Stimulated activated CD4-positive, alpha-beta T cell treated with anti-CD3 and anti-CD28 coated beads, Interleukin-1b, Interleukin-23, amount 100 ng/mL, for 1 hour (primary cell): Measurements from ENCODE around the gene PUDP.

Source experiments
- DNase-seq, 2 donors: peaks; one replicate each; pipeline ENCODE4 v3.0.0-alpha.2; 2020; ENCODE audit warnings: low read depth in 2 of 2

The PUDP gene

DNA sequence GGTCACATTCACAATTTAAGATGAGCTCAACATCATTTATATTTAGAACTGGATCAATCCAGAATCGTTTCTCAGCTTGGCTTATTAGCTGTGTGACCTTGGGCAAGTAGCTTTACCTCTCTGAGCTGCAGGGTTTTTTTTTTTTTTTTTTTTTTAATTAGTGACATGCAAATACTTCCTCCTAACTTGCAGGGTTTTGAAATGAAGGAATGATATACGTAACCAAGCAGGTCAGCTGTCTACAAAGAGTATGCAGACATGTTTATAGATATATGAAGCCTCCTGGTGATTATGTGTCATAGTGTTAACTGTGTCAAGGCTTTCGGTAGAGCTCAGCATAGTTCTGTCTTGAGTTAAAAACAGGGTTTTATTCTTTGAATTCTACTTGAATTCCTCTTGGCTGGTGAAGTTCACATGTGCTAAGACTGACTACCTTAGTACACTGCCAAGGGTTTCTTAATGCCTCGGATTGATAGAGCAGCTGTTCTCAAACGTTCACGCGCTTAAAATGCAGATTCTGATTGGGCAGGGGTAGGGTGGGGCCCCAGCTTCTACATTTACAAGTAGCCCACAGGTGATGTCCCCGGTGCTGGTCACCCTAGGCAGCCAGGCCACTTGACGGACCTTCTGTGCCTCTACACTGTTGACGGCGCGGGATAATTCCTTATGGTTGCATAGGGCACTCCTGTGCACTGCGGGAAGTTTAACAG, 1.1 kb downstream of the PUDP start:
- no peak for DNase-seq

DNA sequence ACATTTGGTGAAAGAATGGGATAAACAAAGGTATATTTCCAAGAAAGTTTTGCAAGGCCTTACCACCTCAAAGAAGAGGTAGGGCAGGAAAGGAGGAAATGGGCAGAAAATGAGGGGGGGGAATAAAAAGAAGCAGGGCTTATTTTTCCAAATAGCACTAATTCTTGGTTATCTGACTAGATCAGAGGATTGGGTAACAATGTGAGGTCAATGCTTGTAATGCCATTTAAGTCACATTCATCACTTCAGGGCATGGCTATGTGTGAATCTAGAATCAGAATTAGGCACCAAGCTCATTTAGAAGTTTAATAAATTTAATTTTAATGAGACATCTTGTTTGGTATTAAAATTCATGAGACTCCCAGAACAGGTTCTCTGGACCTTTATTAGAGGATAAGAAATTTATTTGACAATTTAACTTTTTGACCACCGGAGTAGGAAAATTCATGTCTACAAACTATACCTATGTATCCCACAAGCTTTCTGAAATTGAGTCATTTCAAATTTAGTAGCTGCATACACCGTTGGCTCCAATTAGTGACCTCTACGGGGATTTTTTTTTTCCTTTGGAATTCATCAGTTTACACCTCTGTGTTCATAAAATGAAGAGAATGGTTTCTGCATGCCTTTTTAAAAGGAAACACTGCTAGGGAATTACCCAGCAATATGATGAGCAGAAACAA, 1.8 kb downstream of the PUDP start:
- DNase-seq: no peak

DNA sequence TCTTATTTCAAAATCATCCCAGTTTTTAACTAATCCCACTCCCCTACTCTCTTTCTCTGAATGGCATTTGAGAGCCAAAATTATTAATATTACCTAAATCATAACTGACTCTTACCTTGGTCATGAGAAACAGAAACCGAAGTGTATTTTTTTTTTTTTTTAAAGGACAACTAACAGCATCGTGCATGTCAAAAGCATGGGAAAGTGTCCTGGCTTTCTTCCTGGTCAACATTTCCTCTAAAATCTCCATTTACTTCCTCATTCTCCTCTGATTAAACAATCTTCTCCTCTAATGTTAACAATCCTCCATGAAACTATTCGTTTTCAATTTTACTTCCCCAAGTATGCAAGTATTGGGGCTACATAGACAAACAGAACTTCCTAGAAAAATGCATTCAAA, 2.5 kb downstream of the PUDP start:
- DNase-seq: no peak

DNA sequence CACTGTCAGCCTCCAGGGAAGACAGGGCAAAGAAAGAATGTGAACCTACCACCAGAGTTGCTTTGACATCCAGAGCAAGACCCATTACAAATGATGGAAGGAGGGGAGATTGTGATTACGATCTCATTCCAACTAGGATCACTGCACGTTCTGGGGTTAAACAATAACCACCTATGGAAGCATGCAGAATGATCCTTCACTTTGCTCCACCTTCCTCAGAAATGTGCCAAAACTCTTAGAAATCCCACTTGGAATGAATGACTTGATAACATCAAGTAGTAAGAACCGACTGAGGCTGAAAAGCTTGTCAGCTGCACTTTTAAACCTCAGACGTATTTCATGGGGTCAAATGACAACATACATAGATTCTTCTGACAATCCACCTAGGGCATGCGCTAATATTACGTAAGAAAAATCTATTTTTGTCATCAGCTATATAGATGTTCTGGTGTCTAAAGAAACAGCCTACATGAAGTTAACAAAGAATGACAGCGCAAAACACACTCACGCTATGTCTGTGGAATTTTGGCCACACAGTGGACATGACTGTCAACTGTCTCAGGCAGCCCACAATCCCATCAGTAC, 3.9 kb downstream of the PUDP start:
- no peak for DNase-seq

DNA sequence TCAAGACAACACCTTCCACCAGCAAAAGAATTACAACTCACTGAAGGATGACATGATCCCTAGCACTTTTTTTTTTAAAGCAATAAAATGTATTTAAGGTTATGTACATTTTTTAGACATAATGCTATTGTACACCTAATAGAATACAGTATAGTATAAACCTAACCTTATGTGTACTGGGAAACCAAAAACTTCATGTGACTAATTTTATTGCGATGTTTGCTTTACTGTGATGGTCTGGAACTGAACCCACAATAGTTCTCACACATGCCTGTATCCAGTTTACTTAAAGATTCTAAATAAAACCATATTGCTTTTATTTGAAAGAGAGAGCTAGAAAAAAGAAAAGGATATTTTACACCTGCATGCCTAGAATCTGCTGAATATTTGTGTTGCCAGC, 4.9 kb downstream of the PUDP start:
- DNase-seq: no peak

DNA sequence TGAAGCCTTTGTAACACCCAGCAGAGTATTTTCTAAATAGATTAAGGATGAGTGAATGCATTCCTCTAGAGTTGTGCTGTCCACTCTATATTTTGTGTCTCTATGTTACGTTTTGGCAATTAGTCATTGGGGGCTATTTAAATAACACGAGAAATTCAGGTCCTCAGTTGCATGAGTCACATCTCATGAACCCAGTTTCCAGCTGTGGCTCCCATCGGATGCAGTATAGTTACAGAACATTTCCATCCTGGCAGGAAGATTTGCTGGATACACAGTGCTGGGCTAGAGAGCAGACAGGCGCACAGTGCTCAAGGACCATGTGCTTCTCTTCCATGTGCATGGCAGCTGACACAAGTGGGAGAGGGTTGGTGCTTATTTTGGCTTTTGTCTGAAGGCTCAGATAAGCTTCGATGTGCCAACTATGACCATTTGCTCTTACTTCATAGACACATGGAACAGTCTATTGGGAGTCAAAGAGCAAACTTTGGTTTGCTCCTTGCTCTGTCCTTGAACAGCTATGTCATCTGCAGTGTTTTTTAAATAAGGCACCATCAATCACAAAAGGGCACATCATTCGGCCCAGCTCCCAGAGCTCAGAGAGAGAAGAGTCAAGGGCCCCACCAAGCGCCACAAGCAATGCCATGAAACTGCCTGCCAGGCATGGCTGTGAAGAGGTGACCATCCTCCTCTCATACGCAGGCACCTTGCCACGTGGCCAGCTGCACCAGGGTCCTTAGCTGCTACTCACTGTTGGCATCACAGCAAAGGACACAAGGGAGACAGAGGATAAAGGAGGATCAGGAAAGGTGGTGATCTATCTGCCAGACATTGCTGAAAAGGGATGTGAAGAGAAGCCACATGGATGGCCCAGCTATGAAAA, 8.5 kb downstream of the PUDP start:
- DNase-seq: no peak

DNA sequence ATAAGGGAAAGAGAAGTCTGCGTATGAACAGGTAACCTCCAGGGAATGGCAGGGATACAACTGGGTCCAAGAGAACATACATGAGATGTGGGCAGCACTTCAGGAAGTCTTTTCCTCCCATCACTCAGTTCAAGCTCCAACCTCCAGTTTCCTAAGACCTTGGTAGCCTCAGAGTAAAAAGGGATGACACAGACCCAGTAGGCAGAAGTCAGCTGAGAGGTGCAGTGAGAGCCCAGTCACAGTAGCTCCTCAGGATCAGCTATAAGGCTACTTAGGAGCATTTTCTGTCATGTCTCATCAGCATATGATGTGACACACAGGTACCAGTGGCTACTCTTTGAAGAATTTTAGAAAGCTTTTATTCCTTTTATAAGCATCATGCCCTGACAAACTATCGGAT, 13.0 kb downstream of the PUDP start:
- no peak for DNase-seq

DNA sequence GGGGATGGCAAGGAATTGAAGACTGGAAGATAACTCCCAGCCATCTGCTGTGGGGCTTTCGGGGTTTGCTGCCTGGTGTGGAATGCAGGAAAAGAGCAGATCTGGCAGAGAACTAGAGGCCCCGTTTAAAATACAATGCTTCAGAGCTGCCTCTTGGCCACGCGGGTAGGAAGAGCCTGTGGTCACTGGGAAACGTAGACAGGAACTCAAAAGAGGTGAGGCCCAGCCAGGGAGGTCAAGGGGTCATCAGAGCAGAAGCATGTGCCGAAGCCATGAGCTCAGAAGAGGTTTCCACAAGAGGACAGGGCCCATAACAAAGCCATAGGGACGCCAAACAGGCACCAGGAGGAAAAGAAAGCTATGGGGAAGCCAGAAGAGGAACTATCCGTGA, 14.9 kb downstream of the PUDP start:
- no peak for DNase-seq

DNA sequence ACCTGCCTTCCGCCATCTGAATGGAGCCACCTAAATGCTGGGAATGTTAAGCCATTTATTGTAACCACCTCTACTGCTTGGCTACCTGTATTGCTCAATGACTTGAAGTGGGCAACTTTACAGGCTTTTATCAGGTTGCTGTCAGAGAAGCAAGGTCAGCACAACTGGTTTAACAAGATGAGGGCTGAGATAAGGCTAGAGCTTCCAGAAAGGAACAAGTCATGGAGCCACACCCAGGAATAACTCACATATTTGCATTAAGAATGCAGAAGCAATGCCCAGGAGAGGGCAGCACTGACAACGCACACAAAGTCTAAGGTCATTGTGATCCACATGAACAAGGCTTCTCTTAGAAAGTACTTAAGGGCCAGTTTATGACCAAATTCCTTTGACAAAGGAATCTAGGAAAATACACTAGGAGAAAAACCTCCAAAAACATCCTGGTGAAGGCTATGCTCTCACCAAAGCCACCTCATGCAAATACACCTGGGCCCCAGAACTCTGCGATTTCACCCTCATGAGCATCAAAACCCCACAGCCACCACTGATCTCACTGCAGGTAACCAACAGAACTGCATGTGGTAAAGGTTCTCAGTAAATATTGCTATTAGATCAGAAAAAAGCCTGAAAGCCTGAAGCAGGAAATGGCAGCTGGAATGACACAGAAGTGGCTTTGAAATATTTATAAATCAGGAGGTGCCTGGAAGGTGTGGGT, 15.5 kb downstream of the PUDP start:
- DNase-seq: no peak

DNA sequence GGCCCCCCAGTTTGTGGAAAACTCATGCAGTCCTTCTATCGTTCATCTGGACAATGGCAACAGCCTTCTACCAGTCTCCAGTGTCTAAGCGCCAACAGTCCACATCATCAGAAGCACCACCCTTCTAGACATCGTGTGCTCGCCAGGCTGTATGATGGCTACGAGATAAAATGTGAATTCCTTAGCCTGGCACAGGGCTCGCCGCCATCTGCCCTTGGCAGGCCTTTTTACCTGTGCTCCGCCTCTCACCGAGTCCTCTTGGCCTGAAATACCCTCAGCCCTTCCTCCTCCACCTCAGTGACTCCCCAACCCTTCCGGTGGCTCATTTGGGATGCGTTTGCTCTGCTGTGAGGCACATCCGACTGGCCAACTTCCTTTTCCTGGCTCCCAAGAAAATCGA, 16.3 kb downstream of the PUDP start:
- DNase-seq: no peak

DNA sequence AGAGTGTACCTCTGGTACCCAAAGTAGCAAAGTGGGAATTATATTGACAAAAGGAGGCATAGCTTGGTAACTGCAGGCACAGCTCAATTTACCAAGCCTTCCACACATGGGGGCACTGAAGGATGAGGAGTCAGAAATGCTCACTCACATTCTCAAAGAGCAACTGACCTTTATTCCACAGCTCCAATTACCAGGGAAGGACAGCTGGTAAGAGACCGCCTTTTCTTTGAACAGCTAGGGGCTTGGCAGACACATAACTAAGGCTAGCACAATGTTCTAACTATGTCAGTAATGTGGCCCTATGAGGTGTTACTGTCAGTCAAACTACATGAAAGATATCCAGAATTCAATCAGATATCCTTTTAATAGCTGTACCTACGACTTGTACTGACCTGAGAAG, 20.9 kb downstream of the PUDP start:
- DNase-seq: no peak

DNA sequence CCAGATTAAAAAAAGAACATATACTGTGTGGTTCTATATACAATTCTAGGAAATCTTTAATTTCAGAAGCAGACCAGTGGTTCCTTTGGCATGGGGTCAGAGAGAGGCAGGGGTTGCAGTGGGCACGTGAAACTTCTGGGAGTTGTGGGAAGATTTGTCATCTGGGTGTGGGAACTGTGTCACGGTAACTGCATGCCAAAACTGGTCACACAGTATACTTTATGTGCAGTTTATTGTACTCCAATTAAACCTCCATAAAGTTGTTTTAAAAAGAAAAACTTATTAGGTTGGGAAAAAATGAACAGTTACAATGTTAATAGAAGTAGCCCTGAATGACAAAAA, 27.1 kb downstream of the PUDP start:
- DNase-seq: no peak

DNA sequence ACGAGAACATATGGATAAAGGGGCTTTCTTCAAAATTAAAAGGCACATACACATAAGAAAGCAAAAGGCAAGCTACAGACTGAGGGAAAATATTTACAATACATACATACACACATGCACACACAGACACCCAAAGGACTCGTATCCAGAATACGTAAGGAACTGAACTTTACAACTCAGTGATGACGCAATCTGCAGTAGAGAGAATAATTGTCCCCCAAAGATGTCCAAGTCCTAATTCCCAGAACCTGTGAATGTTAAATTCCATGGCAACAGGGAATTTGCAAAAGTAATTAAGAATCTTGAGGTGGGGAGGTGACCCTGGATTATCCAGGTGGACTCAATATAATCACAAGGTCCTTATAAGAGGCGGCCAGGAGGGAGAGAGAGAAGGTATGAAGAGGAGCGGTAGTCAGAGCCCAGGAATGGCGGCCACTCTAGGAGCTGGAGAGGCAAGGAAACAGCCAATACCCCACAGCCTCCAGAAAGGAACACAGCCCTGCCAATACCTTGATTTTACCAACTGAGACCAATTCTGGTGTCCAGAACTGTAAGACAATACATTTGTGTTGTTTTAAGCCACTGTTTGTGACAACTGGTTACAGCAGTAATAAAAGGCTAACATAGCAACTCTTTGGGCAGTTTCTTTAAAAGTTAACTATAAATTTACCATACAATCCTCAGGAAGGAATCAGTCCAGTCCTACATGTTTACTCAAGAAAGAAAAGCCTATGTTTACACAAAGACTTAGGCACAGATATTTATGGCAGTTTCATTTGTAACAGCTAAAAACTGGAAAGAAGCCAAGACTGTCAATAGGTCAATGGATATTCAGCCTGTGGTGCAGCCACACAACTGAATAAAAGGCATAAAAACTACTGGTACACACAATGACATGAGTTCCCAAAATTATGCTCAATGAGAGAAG, 27.7 kb downstream of the PUDP start:
- DNase-seq: no peak

DNA sequence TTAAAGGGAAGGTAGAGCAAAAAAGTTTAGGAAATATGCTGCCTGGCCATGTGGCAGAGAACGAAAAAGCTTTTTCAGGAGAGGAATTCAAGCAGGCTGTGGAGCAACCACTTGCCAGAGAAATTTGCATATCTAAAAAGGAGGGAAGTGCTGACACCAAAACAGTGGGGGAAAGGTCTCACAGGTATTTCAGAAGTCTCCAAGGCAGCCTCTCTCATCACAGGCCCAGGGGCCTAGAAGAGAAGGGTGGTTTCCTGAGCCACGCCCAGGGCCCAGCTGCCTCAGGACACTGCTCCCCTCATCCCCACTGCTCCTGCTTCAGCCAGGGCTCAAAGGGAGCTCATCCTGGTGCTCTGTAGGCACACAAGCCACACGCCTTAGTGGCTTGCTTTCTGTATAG, 30.4 kb downstream of the PUDP start:
- no peak for DNase-seq

DNA sequence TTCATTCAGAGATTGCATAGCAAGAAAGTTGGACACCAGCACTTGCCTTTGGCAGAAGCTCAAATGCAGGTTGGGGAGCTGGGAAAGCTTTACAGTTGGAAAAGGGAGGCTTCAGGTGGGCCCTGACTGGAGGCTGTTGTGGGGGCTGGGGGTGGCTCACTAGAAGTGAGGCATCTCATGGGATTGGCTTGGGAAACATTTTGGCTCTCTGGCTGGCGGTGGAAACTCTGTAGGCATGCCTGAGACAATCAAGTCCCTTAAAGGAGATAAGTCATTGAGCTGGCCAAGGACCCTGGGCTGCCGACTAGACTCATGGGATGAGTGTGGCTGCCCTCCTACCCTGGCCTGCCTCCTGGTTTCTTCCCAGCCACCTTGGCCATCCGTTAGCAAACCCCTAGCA, 31.9 kb downstream of the PUDP start:
- DNase-seq: no peak

DNA sequence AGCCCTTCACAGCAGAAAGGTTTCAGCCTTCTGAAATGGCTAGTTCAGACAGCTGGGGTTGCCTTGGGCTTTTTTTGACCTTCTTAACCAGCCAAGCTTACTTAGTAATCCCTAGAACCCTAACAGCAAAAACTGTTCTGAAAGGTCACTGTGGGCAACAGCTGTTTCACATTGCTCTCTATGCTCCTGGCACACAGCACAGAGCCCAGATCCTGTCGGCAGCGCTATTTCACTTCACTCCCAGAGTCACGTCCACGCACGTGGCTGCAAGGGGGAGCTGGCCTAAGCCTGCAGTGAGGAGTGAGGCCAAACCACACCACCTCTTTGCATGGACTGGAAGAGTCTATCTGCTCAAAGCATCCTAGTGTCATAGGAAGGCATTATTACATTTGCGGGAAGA, 32.4 kb downstream of the PUDP start:
- no peak for DNase-seq

DNA sequence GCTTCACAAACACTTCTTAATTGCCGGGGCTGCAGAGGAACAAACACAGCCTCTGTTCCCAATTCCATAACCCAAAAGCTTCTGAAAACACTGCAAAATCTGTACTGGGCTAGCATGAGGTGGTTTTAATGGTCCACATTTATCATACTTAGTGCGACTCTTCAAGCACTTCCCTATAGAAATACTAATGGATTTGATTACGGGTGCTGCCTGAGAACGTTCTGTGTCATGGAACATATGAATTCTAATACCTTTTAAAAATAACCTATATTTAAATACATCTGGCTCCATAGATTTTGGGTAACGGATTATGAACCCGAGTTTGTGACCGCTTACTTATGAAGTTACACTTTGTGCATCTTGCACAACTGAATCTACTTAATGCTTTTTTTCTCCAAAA, 35.9 kb downstream of the PUDP start:
- no peak for DNase-seq

DNA sequence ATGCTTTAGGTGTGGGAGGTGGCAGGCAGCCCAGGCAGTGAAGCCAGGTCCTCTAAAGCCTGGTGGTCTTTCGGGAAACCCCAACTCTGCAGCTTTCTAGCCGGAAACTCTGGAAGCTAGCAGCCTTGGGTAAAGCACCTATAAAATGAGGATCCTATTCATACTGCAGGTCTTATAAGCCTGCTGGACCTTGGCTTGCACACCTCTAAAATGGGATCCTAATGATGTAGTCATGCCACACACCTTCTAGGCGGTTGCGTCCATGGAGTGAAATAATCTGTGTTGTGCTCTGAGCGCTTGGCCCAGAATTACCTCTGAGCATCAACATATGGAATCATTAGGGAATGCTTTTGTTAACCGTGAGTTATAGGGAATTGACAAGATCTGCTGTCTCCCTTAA, 36.4 kb downstream of the PUDP start:
- DNase-seq: no peak

DNA sequence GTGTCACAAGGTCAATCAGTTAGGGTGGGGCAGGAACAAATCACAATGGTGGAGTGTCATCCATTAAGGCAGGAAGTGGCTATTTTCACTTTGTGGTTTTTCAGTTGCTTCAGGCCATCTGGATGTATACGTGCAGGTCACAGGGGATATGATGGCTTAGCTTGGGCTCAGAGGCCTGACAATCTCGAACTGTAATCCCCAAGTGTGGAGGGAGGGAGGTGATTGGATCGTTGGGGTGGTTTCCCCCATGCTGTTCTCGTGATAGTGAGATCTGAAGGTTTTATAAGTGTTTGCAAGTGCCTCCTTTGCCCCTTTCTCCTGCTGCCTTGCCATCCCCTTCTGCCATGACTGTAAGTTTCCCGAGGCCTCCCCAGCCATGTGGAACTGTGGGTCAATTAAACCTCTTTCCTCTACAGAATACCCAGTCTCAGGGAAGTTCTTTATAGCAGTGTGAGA, 37.1 kb downstream of the PUDP start:
- no peak for DNase-seq

DNA sequence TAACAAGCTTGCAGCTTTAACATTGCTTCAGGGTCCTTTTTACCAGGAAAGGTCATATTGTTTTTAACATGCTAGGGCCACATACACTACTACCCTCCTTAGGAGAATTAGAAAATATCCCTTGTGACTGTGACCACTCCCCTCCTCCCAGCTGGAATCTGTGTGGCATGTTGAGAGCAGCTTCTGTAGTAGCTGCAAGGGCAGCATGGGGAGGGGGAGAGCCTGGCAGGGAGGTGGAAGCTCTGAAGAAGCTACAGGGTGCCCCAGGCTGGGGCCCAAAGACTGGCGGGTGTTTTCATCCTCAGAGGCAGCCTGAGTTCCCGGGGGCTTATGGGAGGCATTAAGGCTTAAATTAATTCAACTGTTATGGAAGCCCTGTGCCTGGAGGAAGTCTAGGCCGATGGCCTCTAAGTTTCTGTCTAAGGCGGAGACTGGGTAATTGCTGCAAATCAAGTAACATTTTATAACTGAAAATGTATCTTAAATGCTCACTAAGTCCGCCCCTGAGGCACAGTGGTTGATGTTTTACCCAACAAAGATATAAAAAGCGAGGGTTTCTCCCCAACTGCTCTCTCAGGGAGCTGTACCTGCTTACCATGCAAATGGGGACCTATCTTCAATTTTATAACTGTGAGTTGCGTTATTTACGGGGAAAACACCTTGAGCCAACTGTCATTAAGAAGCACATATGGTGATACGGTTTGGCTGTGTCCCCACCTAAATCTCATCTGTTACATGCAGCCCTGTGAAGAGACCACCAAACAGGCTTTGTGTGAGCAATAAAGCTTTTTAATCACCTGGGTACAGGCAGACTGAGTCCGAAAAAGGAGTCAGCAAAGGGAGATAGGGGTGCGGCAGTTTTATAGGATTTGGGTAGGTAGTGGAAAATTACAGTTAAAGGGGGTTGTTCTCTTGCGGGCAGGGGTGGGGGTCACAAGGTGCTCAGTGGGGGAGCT, 37.8 kb downstream of the PUDP start:
- DNase-seq: no peak
